HG03457 (cell line): ENCODE data around the gene TERT.
"Not testable (repeated sequence)": the region's sequence is repeated elsewhere in the genome, so short reads cannot be mapped to it uniquely, and the experiment has no call there.

ENCODE experiments used
- ATAC-seq: cut with Tn5 transposase; IDR thresholded peaks from one replicate; pipeline ENCODE4 v1.9.1; 2021; ENCODE audit warnings: moderate number of reproducible peaks; ENCODE audit not compliant: unreplicated experiment

Gene TERT

DNA sequence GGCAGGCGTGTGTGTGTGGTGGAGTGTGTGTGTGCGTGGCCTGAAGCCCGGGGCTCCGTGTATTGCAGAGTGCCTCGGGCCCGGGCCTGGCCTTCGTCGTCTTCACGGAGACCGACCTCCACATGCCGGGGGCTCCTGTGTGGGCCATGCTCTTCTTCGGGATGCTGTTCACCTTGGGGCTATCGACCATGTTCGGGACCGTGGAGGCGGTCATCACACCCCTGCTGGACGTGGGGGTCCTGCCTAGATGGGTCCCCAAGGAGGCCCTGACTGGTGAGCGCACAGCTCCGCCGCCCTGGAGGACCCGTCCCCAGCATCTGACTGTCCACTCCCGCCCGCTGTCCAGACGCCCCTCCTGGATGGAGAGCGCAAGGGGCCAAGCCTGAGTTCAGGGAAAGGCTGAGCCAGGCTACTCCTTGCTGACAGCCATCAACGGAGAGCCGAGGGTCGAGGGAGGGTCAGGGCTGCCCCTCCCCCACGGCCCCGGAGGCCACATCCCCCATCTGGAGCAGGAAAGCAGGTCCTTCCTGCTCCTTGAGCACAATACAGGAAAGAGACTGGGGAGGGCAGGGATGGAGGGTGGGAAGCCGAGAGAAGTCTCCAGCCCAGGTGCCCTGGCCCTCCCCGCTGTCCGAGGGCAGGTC lies 51.3 kb downstream of the TERT start:
- no peak for ATAC-seq

DNA sequence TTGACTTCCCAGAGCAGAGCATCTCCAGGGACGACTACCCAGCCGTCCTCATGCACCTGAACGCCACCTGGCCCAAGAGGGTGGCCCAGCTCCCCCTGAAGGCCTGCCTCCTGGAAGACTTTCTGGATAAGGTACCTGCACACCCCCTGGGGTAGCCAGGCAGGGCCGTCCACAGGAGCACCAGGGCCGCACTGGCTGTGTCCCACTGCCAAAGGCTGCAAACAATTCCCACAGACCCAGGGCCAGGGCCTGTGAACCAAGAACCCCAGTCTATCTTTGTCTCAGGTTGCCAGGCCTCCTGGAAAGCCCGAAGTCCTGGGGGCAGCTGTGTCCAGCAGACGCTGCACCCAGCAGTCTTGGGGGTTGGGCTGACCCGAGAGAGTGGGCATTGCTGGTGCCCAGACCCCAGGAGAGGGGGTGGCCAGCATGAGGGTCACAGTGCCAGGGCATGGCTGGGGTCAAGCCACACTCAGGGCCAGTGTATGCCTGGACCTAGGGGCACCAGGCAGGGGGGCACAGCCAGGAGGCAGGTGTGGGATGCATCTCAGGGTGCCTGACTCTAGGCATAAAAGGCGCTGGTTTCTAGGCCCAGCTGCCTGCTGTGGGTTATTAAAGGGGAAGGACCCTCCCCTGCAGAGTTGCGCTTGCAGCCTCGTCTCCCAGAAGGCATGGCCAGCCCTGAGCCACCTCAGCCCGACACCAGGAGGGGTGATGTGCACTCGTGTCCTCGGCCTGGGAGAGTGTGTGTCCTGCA lies 52.0 kb downstream of the TERT start:
- no peak for ATAC-seq

DNA sequence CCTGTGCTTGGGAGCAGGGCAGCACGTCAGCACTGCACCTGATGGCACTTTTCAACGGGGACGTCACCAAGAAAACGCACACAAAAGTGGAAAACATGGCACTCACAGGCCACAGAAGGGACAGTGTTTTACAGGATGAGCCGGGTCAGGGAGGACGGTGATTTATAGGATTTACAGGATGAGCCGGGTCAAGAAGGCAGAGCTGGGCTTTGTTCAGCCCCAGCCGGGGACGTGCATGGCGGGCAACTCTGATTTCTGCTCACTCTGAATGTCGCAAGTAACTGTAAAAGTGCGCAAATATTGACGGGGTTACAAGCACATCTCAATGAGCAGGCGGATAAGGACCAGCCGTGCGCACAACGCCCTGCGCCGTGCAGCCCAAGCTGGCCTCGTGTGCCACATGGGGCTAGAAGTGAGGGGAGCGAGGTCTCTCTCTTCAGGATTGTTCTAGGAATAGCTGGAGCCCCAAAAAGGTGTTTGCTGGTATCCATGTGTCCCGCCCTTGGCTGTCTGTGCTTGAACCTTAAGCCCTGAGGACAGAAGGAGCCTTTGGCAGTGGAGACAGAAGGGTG lies 53.3 kb downstream of the TERT start:
- no peak for ATAC-seq

DNA sequence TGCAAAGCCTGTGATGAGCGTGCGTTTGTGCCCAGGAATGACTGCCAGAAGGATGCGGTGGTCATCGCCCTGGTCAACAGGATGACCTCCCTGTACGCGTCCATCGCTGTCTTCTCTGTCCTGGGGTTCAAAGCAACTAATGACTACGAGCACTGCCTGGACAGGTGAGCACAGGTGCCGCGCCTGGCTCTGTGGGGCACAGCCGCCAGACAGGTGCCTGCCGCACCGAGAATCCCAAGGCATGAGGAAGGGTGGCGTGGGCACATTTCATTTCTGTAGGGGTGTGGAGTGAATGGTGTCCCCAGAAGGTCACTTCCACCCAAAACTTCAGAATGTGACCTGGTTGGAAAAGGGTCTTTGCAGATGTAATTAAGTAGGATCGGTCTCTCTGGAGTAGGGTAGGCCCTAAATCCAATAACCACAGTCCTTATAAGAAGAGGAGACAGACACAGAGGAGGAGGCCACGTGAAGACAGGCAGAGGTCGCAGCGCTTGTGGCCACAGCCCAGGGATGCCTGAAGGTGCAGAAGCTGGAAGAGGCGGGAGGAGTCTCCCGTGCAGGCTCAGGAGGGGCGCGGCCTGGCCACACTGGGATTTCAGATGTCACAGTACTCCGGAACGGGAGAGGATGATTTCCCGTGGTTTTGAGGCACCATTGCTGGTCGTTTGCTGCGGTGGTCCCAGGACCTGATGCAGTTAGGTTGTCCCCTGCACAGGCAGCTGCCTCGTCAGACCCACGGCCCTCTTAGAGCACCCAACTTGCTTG lies 54.2 kb downstream of the TERT start:
- no peak for ATAC-seq

DNA sequence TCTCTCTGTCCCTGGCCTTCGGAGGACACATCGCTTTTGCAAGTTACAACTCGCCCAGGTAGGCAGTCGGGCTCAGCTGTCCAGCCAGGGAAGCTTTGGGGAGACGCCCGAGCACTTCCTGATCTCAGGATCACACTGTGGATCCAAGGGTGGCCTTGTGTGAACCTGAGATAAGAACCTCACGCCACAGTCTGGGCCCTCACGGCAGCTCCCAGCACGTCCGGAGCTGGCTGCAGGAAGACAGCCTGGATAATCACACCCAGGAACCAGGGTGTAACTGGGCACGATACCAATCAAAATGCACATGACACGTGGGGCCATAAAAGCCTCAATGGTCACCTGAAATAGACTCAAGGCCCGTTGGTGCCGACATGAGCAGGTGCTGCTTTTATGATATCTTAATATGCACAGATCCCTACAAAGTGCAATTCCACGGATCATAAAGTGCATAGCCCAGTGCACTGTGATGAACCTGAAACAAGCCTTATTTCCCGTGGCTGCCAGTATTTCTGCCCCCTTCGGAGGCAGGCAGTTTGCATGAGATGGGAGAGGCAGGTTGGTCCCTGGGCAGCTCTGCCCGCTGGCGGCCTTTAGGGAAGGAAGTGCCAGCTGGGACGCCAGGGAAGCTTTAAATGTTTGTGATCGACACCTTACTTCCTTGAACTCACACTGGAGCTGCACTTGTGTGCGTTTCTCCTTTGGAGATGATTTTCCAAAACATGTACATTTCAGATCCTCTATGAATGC lies 55.2 kb downstream of the TERT start:
- ATAC-seq: no peak

DNA sequence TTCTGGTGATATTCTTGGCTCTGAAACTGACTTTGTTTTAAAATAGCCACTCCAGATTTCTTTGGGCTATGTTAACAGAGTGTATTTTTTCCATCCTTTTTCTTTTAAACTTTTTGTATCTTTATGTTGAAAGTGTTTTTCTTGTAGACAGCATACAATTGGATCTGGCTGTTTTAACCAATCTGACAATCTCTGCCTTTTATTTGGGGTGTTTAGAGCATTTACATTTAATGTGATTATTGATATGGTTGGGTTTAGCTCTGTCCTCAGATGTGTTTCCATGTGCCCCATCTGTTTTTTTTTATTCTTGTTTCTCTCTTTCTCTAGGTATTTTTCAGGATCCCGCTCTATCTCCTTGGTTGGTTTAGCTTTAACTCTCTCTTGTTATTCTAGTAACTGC lies 59.0 kb downstream of the TERT start:
- ATAC-seq: no peak

DNA sequence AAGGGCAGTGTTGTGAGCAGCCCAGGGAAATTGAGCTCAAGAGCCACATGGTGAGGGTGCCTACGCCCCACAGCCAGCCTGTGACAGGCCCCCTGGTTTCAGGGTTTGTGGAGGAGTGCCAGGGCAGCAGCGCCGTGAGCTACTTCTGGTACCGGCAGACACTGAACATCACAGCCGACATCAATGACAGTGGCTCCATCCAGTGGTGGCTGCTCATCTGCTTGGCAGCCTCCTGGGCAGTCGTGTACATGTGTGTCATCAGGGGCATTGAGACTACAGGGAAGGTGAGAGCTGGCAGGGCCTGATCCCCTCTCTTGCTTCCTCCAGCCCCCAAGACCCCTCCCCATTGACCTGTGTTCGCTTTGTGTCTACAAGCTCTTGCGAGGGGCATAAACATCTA lies 59.5 kb downstream of the TERT start:
- no peak for ATAC-seq

DNA sequence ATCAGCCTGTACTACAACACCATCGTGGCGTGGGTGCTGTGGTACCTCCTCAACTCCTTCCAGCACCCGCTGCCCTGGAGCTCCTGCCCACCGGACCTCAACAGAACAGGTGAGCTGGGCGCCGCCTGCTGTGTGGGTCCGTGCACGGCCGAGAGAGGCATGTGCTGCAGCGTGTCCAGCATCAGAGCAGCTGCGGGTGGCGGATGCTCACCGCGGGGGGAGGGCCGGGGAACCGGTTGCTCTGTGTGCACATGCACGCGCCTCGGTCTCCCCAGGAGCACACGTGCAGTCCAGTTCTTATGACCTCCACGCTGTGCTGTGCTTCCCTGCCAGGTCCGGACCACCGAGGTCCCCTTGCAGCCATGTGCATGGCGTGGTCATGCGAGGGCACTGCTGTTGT lies 62.1 kb downstream of the TERT start:
- ATAC-seq: no peak

DNA sequence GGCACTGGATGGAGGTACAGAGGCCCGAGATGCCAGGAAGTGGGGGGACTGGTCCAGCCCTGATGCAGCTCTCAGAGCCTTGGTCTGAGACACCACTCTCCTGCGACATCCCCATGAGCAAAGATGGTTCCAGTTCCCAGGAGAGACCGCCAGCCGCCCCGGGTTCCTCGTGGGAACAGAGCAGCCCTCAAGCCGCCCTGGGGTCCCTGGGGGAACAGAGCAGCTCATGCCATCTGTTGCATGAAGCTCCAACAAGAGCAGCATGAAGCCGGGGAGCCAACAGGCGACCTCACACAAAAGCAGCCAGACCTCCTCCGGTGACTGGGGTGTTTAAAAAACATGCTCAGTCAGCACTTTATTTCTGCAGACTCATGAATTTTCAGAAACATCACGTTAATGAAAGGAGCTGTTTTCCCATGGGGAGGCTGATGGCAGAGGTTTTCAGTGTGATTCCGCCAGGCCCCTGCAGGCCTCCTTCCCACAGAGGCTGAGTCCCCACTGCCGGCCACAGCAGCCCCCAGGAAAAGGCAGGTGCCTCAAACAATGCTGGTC lies 63.4 kb downstream of the TERT start:
- no peak for ATAC-seq

DNA sequence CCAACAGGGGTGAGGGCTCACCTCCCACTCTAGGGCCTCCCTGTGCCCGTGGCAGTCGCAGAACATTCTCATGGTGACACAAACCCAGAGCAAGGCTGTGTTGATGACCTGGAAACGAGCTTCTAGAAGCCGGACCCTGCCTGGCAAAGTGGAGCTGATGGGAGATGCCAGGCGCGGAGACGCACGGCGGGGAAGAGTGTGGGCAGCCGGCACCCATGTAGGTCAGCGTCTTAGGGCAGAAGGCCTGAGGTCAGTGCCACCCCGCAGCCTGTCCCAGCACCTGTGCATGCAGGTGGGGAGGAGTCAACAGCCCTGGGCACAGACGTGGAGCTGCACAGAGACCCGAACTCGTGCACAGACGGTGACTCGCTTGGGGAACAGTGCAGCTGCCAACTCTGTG lies 64.3 kb downstream of the TERT start:
- no peak for ATAC-seq

DNA sequence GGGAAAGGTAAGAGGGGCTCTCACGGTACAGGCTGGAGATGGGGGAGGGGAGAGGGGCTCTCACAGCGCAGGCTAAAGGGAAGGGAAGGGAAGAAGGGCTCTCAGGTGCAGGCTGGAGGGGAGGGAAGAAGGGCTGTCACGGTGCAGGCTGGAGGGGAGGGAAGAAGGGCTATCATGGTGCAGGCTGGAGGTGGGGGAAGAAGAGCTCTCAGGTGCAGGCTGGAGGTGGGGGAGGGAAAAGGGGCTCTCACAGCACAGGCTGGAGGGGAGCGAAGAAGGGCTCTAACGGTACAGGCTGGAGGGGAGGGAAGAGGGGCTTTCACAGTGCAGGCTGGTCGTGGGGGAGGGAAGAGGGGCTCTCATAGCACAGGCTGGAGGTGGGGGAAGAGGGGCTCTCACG lies 65.0 kb downstream of the TERT start:
- no peak for ATAC-seq

DNA sequence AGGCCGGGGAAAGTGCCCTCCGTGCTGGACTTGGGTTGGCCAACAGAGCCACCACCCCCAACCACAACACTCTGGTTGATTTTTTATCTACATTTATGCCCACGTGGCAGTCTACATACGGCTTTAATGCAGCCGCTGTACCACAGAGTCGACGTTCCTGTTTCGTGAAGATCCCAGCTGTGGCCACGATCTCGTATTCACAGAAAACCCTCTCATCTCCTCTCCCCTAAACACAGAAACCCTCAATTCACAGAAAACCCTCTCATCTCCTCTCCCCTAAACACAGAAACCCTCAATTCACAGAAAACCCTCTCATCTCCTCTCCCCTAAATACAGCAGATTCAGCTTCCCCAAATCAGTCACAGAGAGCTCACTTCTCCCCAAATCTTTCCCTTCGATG lies 65.8 kb downstream of the TERT start:
- not testable (repeated sequence) for ATAC-seq

DNA sequence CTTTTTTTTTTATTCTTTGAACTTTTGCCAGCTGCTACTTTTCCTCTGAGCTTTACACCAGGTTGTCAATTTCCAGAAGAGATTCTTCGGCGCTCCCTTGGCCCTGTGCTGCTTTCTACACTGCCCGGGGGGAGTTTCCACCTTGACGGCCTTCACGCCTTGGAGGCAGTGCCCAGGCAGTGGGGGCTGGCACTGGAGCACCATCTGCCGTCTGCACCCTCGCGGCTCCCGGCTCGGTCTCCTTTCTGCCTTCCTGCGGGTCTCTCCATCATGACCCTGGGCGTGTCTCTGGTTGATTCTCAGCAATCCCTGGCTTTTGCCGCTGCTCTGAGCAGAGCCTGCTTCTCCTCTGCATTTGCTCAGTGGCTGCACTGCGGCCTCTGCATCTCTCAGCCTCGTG lies 66.7 kb downstream of the TERT start:
- ATAC-seq: no peak

DNA sequence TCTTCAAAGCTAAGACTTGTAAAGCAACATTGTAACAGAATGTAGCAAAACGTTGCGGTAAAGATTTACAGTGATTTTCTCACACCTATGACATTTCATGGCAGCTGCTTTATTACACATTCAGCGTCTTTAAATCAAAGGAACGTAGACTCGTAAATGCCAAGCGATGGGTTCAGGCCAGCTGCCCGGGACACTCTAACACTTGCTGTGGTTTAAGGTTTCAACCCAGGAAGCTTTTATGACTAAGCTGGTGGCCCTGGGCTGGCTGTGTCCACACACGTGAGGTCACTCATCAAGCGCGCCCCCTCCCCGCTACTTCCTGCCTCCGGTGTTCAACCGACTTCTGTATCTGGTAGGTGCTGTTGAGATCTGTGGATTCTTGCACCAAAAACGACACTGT lies 67.2 kb downstream of the TERT start:
- no peak for ATAC-seq

DNA sequence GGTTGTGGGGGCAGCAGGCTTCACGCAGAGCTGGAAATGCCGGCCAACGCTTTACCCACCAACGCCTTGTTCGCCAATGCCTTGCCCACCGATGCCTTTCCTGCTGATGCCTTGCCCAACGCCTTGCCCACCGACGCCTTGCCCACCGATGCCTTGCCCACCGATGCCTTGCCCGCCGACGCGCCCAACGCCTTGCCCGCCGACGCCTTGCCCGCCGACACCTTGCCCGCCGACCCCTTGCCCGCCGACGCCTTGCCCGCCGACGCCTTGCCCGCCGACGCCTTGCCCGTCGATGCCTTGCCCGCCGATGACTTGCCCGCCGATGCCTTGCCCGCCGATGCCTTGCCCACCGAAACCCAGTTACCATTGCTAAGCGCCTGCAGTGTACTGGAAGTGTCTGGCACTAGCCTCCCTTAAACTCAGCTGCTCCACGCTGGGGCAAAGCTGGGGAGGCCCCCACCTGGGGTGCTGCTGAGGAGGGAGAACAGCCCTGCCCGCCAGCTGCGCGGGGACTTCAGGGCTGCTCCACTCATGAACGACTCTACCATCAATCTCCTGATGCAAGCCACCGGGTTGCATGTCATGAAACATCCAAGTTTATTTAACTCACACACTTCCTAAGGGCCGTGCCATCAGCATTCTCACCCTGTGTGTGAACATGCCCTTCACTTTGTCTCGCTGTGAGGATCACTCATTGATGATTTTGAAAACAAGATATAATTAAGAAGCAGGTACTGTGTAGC lies 67.9 kb downstream of the TERT start:
- ATAC-seq: no peak

DNA sequence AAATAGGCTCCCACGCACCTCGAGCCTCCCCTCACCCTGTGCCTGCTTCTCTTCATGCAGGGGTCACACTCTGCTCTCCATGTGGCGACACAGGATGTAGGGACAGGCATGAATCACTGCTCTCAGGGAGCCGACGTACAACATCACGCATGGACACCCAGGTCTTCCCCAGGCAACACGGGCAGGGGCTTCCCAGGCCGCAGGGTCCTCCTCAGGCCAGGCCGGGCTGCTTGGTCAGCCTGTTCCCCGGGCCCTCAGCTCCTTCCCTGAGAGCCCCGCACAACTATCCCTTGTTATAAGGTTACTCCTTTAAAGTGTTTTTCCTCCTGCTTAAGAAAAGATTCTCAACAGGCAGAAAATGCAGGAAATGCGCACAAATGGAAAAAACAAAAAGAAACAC lies 68.6 kb downstream of the TERT start:
- no peak for ATAC-seq

DNA sequence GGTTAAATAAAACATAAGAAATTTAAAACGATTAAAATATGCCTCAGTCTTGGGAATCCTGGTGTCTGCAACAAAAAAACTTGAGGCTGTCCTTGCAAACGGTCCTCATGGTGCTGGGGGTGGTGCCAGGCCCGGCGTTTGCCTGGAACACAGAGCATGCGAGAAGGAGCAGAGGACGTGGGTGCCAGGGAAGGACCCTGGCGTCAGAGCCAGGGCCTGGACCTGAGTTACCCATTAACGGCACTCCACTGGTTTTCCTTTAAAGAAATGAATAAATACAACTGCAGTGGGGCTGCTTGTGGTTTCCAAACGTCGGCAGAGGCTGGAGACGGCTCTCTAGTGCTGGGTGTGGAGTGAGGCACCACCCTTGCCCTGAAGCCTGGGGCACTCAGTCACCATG lies 69.8 kb downstream of the TERT start, which contains the start of gene SLC6A18:
SLC6A18 (plus strand) TSS at position 301 of the 400 bp plus-strand sequence; CDS start at position 398, 97 bp downstream.
- no peak for ATAC-seq

DNA sequence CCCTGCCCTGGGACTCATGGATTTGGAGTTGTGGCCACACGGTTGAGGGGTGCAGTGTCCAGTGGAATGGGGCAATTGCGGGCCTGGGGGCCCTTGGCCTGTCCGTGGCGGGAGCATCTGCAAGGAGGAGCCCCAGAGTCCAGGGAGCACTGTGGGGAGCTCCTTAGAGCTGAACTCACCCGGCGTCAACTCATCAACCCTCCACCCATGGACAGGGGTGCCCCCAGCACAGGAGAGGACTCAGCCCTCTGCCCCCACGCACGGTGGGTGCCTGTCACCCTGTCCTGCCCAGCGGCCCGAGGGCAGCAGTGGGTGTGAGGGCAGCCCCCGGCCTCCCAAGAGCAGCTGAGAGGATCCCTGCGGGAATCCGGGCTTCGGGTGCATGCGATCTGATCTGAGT lies 70.2 kb downstream of the TERT start:
- ATAC-seq: no peak

DNA sequence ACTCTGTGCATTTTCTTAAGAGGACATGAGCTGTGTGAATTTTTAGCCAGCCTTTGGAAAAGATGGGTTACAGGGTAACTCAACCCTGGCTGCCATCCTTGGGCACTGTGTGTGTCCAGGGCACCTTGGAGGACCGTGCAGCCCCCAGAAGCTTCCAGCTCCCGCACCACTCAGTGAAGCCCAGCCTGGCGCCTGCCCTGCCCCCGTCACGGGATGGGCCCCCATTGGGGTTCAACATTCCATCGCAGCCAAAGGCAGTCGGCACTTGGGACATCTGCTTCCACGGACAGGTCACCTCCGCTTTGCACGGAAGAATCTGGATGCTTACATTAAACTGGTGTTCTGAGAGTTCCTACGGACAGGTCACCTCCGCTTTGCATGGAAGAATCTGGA lies 71.6 kb downstream of the TERT start:
- no peak for ATAC-seq
